GM13977 (cell line): Measurements from ENCODE around the gene WNT9B.
"Not testable (repeated sequence)": the region's sequence is repeated elsewhere in the genome, so short reads cannot be mapped to it uniquely, and the experiment has no call there.

Experiments
- DNase-seq: peaks from one replicate; pipeline ENCODE4 v3.0.0; 2012; ENCODE audit warnings: low spot score
- CTCF ChIP-seq: IDR thresholded peaks from 2 replicates; pipeline ENCODE4 v1.5.1; 2012; ENCODE audit warnings: mild to moderate bottlenecking, control low read depth; ENCODE audit not compliant: insufficient read depth; ENCODE audit errors: extremely low read depth, missing control alignments
- in situ Hi-C: fragments of 300-500 bp; cut with MboI; formaldehyde crosslinking; loops from one replicate; pipeline ENCODE4 v1.12.0; 2022; ENCODE audit warnings: low sequenced_read_pairs, low pct_unique_long_range_greater_than_20kb, mixed read lengths, inconsistent platforms; ENCODE audit not compliant: unreplicated experiment

WNT9B gene

DNA sequence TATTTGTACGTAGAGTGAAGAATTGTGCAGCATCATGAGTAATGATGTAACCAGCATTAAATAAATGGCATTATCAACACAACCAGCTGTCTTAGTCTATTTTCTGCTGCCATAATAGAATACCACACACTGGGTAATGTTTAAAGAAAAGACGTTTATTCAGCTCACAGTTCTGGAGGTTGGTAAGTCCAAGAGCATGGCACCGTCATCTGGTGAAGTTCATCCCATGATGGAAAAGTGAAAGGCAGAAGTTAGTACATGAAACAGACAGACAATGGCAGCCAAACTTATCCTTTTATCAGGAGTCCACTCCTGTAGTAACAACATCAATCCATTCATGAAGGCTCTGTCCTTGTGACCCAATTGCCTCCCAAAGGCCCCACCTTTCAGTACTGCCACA, 65.2 kb downstream of the WNT9B start:
- TF ChIP-seq CTCF: no peak
- in situ Hi-C loops: no loop called here
- no peak for DNase-seq

DNA sequence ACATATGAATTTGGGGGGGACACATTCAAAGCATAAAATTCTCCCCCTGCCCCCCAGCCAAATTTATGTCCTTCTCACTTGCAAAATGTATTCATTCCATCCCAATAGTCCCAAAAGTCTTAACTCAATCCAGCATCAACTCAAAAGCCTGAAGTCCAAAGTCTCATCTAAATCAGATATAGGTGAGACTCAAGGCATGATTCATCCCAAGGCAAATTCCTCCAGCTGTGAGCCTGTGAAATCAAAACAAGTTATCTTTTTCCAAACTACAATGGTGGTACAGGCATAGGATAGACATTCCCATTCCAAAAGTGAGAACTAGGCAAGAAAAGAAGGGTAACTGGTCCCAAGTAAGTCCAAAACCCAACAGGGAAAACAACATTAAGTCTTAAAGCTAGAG, 65.7 kb downstream of the WNT9B start:
- TF ChIP-seq CTCF: no peak
- in situ Hi-C loops: no loop called here
- no peak for DNase-seq

DNA sequence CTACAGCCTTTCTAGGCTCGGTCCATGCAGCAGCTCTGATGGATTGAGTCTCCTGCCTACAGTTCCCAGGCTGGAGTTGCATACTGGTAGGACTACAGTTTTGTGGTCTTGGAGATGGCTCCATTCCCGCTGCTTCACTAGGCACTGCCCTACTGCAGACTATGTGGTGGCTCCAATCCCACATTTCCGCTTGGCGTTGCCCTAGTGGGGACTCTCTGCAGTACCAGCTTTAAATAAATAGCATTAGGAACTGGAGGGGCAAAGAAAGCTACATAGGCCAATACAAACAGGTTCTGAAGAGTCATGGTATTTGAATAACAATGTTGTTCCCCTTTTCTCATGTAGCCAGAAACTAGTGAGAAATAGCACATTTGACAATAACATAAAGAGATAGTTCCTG, 66.1 kb downstream of the WNT9B start:
- no peak for DNase-seq
- TF ChIP-seq CTCF: no peak
- in situ Hi-C loops: no loop called here

GRCh38 chr17:46921962-46922361, 70.6 kb downstream of the WNT9B start:
- in situ Hi-C loops, DNase-seq: not testable (repeated sequence)

DNA sequence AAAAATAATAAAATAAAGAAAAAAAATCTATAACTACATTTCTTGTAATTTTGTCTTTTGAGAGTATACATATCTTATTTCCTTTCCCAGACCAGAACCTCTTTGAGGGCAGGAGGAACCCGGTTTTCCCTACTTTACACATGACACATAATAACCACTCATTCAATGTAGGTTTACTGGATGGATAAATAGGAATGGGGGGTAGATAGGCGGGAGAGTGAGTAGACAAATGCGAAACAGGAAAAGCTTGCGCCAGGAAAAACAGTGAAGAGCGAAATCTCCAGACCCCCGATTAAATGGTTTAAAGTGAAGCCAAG, 71.1 kb downstream of the WNT9B start:
- no peak for DNase-seq
- no peak for TF ChIP-seq CTCF
- in situ Hi-C loops: no loop called here

DNA sequence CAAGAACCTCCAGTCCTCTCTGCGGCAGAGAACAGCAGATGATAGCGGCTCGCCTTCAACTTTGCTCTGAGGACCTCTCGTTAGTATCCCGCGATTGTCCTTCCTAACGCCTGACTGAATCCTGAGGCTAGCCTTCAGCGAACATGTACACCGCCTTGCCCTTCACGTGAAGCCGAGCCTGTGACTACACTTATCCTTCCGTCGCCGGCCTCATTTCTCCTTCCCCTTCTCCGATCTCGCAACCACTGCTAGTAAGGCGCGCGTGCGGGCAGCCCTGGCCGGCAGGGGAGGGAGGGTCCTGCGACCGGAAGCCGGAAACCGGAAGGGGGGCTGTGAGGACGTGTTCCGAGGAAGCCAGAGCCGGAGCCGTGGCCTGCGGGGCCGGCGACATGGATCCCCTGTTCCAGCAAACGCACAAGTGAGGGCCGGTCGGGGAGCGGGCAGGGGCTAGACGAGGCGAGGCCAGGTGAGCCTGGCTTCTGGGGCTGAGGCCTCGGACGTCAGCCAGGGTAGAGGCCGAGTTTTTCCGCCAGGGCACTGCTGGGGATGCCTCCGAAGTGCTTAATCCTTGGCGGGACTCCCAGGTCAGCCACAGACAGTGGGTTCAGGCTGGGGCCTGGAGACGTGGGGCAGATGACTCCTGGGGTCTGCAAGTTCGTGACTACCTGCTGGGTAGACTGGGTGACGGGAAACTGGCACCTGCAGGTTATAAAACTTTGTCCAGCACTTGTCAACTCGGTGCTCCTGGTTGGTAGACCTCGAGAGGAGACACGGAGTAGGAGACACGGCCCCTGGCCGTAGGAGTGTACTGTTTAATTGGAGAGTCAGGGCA, 71.6 kb downstream of the WNT9B start, which contains the start of gene GOSR2:
Gene GOSR2, plus strand, starts transcription at position 357 of the 832 bp plus-strand sequence. Its CDS starts 33 bp downstream, at position 390.
- in situ Hi-C loops: no loop called here
- peak; percentile 92 for DNase-seq
- TF ChIP-seq CTCF: no peak

GRCh38 chr17:46925185-46925868, 73.9 kb downstream of the WNT9B start:
- no peak for DNase-seq
- in situ Hi-C loops: no loop called here
- TF ChIP-seq CTCF: no peak
